Stimulated activated effector memory CD8-positive, alpha-beta T cell treated with anti-CD3 and anti-CD28 coated beads, Interleukin-12 subunit alpha, Interleukin-12 subunit beta, amount 100 ng/mL, for 72 hours (primary cell): Measurements from ENCODE around the gene C8G.

ENCODE experiments used
- ATAC-seq: fragments of 150-1000 bp; cut with Tn5 transposase; 2 replicates; pipeline ENCODE4 v1.10.0; 2021
- DNase-seq, 2 donors: peaks; one replicate each; pipeline ENCODE4 v3.0.0; 2021 to 2022; ENCODE audit warnings: low spot score in 2 of 2
- H3K27ac Mint-ChIP-seq: one replicate; pipeline ENCODE4 v1.8.0; 2022; ENCODE audit warnings: mild to moderate bottlenecking, mixed read lengths
- H3K36me3 Mint-ChIP-seq: one replicate; pipeline ENCODE4 v1.8.0; 2022; ENCODE audit warnings: mild to moderate bottlenecking, mixed read lengths
- H3K4me1 Mint-ChIP-seq: one replicate; pipeline ENCODE4 v1.8.0; 2022; ENCODE audit warnings: mixed read lengths
- H3K4me3 Mint-ChIP-seq: one replicate; pipeline ENCODE4 v1.8.0; 2022; ENCODE audit warnings: mild to moderate bottlenecking, mixed read lengths
- H3K9me3 Mint-ChIP-seq: one replicate; pipeline ENCODE4 v1.8.0; 2022; ENCODE audit warnings: mixed read lengths

C8G gene

GRCh38 chr9:136944519-136945332 lies at the start of gene C8G, which contains the start of gene FBXW5:
C8G (plus strand) TSS chr9:136945243; CDS start chr9:136945321, 78 bp downstream.
FBXW5 (minus strand) TSS chr9:136944738; CDS start chr9:136944083, 655 bp downstream.
- H3K4me1 Mint-ChIP-seq, result peaks cover 21% of the 10 kb centered on the region
- peak; percentile 98 to 99 for DNase-seq
- H3K4me3 Mint-ChIP-seq, result peak within 1 kb of the TSS; percentile 66
- peak; percentile 81 for ATAC-seq
- no peaks in the 10 kb centered on the region for H3K9me3 Mint-ChIP-seq
- H3K36me3 Mint-ChIP-seq, result peaks cover 51% of the 10 kb centered on the region
- peak within 1 kb of the TSS; percentile 87 for H3K27ac Mint-ChIP-seq

- ATAC-seq (no peak), DNase-seq (no peak)
- H3K36me3 Mint-ChIP-seq, result peaks cover 86% of the 10 kb centered on the region
- no peak overlapping the region for H3K4me3 Mint-ChIP-seq
- peaks cover 35% of the 10 kb centered on the region for H3K4me1 Mint-ChIP-seq
- peak overlapping the region; percentile 80 for H3K27ac Mint-ChIP-seq
- H3K9me3 Mint-ChIP-seq, result no peaks in the 10 kb centered on the region
These were observed 49.0 kb upstream of the C8G start for GRCh38 chr9:136896027-136896426.

- peak overlapping the region; percentile 40 for H3K27ac Mint-ChIP-seq
- DNase-seq, result no peak
- no peak overlapping the region for H3K4me3 Mint-ChIP-seq
- H3K4me1 Mint-ChIP-seq, result peaks cover 53% of the 10 kb centered on the region
- peaks cover 87% of the 10 kb centered on the region for H3K36me3 Mint-ChIP-seq
- ATAC-seq, result no peak
- no peaks in the 10 kb centered on the region for H3K9me3 Mint-ChIP-seq
These were observed 46.5 kb upstream of the C8G start for GRCh38 chr9:136898483-136899100.

GRCh38 chr9:136899196-136899595 lies 45.8 kb upstream of the C8G start:
- Mint-ChIP-seq H3K4me3 (no peak overlapping the region), H3K9me3 (no peaks in the 10 kb centered on the region), H3K36me3 (peaks cover 89% of the 10 kb centered on the region), H3K27ac (peak overlapping the region; percentile 89), H3K4me1 (peaks cover 50% of the 10 kb centered on the region)
- no peak for ATAC-seq
- DNase-seq, result no peak

GRCh38 chr9:136900556-136900955 lies 44.5 kb upstream of the C8G start:
- Mint-ChIP-seq H3K4me3 (peak overlapping the region; percentile 69), H3K36me3 (peaks cover 89% of the 10 kb centered on the region)

GRCh38 chr9:136900988-136901515 lies 44.0 kb upstream of the C8G start:
- H3K27ac Mint-ChIP-seq, result peak overlapping the region; percentile 89
- peaks cover 53% of the 10 kb centered on the region for H3K4me1 Mint-ChIP-seq
- peaks cover 89% of the 10 kb centered on the region for H3K36me3 Mint-ChIP-seq
- no peak for DNase-seq
- no peaks in the 10 kb centered on the region for H3K9me3 Mint-ChIP-seq
- ATAC-seq, result no peak
- peak overlapping the region; percentile 69 for H3K4me3 Mint-ChIP-seq

More at GRCh38 chr9:136900556-136900955, 44.5 kb upstream of the C8G start:
- peaks cover 53% of the 10 kb centered on the region for H3K4me1 Mint-ChIP-seq
- ATAC-seq (no peak), DNase-seq (no peak)
- peak overlapping the region; percentile 89 for H3K27ac Mint-ChIP-seq
- H3K9me3 Mint-ChIP-seq, result no peaks in the 10 kb centered on the region

GRCh38 chr9:136901516-136902258 lies 43.4 kb upstream of the C8G start:
- ATAC-seq, result peak; percentile 83
- peak overlapping the region; percentile 69 for H3K4me3 Mint-ChIP-seq
- peak; percentile 52 to 87 for DNase-seq
- peaks cover 53% of the 10 kb centered on the region for H3K4me1 Mint-ChIP-seq
- H3K36me3 Mint-ChIP-seq, result peaks cover 93% of the 10 kb centered on the region
- H3K27ac Mint-ChIP-seq, result peak overlapping the region; percentile 89
- no peaks in the 10 kb centered on the region for H3K9me3 Mint-ChIP-seq

- H3K27ac Mint-ChIP-seq, result peak overlapping the region; percentile 89
- DNase-seq (peak; percentile 68 to 92), ATAC-seq (peak; percentile 90)
- peaks cover 53% of the 10 kb centered on the region for H3K4me1 Mint-ChIP-seq
- peaks cover 94% of the 10 kb centered on the region for H3K36me3 Mint-ChIP-seq
- H3K4me3 Mint-ChIP-seq, result peak overlapping the region; percentile 69
- H3K9me3 Mint-ChIP-seq, result no peaks in the 10 kb centered on the region
These were observed 42.7 kb upstream of the C8G start for GRCh38 chr9:136902259-136902821.

GRCh38 chr9:136903041-136903554 lies 41.9 kb upstream of the C8G start:
- H3K4me1 Mint-ChIP-seq, result peaks cover 53% of the 10 kb centered on the region
- peaks cover 100% of the 10 kb centered on the region for H3K36me3 Mint-ChIP-seq
- DNase-seq (no peak), ATAC-seq (no peak)
- H3K27ac Mint-ChIP-seq, result peak overlapping the region; percentile 89
- no peaks in the 10 kb centered on the region for H3K9me3 Mint-ChIP-seq
- H3K4me3 Mint-ChIP-seq, result peak overlapping the region; percentile 69

- DNase-seq (no peak), ATAC-seq (no peak)
- Mint-ChIP-seq H3K36me3 (peaks cover 100% of the 10 kb centered on the region), H3K9me3 (no peaks in the 10 kb centered on the region), H3K4me1 (peaks cover 40% of the 10 kb centered on the region), H3K27ac (peak overlapping the region; percentile 85), H3K4me3 (no peak overlapping the region)
These were observed 38.8 kb upstream of the C8G start for GRCh38 chr9:136906266-136906665.

GRCh38 chr9:136907011-136907914 lies 37.8 kb upstream of the C8G start:
- no peaks in the 10 kb centered on the region for H3K9me3 Mint-ChIP-seq
- ATAC-seq (no peak), DNase-seq (no peak)
- peaks cover 30% of the 10 kb centered on the region for H3K4me1 Mint-ChIP-seq
- no peak overlapping the region for H3K4me3 Mint-ChIP-seq
- H3K27ac Mint-ChIP-seq, result peak overlapping the region; percentile 85
- H3K36me3 Mint-ChIP-seq, result peaks cover 100% of the 10 kb centered on the region

GRCh38 chr9:136910197-136910900 lies 34.7 kb upstream of the C8G start:
- no peaks in the 10 kb centered on the region for H3K9me3 Mint-ChIP-seq
- ATAC-seq, result no peak
- peaks cover 9% of the 10 kb centered on the region for H3K4me1 Mint-ChIP-seq
- H3K27ac Mint-ChIP-seq, result no peak overlapping the region
- H3K36me3 Mint-ChIP-seq, result peaks cover 100% of the 10 kb centered on the region
- no peak overlapping the region for H3K4me3 Mint-ChIP-seq
- DNase-seq, result no peak

GRCh38 chr9:136910901-136911245 lies 34.2 kb upstream of the C8G start:
- DNase-seq, result no peak
- no peaks in the 10 kb centered on the region for H3K9me3 Mint-ChIP-seq
- no peak overlapping the region for H3K27ac Mint-ChIP-seq
- H3K4me1 Mint-ChIP-seq, result peaks cover 10% of the 10 kb centered on the region
- ATAC-seq, result peak; percentile 52
- peaks cover 100% of the 10 kb centered on the region for H3K36me3 Mint-ChIP-seq
- H3K4me3 Mint-ChIP-seq, result no peak overlapping the region
